ENCODE measurements around the gene ARHGAP28. TPM values are rescaled to one million over a fixed set of nuclear protein-coding genes. Genes with fewer than 3 reads are reported as not detected.
A peak's percentile ranks its signal among the peaks of the same experiment; 100 is the strongest.
"Not testable (repeated sequence)": the region's sequence is repeated elsewhere in the genome, so short reads cannot be mapped to it uniquely, and the experiment has no call there.

ARHGAP28 gene
- total RNA-seq, 2 donors from 2014 or later, result not detected

DNA sequence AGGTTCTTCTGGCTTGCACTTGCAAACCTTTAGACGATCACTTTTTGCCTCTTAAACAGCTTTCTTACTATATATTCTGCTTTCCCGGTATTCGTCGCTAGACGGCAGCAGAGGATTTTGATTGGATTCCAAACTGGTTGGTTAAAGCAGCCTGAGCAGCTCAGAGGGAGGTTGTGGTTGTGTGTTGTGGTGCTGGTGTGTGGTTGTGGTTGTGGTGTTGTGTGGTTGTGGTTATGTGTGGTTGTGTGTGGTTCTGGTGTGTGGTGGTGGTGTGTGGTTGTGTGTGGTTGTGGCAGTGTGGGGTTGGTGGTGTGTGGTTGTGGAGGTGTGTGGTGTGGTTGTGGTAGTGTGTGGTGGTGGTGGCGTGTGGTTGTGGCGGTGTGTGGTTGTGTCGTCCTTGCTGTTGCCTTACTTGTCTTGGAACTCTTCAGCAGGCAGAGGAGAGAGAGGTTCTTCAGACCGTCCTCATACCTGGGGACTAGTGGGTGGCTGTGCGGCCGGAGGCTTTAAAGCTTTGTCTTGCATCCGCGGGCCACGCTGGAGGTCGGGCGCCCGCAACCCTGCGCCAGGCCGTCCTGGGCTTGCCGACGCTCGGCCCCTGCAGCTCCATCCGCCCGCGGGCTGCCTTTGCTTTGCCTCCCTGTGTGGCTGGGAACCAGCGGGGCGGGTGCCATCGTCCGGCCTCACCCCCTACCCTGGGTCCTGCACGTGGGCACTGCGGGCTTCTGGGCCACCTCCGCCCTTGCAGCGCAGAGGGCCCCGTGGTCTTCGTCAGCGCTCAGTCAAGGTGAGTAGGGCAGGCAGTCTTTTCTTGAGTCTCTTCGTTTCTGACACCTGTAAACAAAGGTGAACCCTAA, 190.8 kb downstream of the ARHGAP28 start:
- ATAC-seq (replicated peaks in 1 of 2) (no peak), DNase-seq (peak; percentile 21 to 24)
- Mint-ChIP-seq H3K27me3 (ENCODE audit: low read depth) (peaks cover 7% of the 10 kb centered on the region), H3K36me3 (ENCODE audit: insufficient read depth in 2 of 2) (peaks cover 0 to 2% of the 10 kb centered on the region in 2 donors), H3K9me3 (peaks cover 2 to 3% of the 10 kb centered on the region in 2 donors), H3K4me3 (no peak overlapping the region), H3K27ac (peak overlapping the region; percentile 51), H3K4me1 (ENCODE audit: low read depth) (no peaks in the 10 kb centered on the region)

DNA sequence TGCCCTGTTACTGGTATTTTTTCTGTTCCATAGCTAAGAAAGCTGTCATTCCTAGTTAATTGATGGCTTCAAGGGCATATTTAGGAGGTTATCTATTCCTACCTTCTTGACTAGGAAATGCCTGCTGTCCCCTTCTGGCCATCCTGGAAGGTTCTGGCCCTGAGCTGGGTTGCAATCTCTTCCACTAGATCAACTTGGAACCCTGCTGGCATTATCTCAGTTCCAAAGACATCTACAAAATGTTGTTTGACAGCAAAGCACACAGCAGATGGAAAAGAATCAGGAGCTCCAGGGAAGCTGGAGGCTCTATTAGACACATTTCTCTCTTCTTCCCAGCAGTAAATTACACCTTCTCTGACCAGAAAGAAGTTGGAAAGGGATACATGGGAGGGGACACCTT, 192.1 kb downstream of the ARHGAP28 start:
- Mint-ChIP-seq H3K36me3 (ENCODE audit: insufficient read depth in 2 of 2) (peaks cover 0 to 2% of the 10 kb centered on the region in 2 donors), H3K27ac (no peak overlapping the region), H3K4me3 (no peak overlapping the region), H3K4me1 (ENCODE audit: low read depth) (no peaks in the 10 kb centered on the region), H3K27me3 (ENCODE audit: low read depth) (peaks cover 7% of the 10 kb centered on the region), H3K9me3 (peaks cover 2 to 3% of the 10 kb centered on the region in 2 donors)
- ATAC-seq (replicated peaks in 1 of 2), result no peak
- no peak for DNase-seq

DNA sequence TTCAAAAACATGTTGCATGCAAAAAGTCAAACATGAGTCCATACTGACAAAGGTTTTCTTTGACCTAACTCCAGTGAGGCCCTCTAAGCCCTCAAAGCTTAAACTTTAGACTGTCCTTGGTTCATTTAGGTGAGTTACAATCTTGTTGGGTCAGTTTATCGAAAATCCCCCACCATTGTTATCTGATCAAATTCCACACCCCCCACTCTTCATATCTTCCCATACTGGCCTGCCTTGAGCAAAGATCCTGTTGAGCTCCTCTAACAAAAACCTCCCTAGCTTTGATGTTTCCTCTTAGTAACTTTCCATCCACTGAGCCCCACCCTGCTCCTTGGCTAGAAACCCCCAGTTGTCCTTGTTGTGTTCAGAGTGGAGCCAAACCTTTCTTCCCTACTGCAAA, 193.7 kb downstream of the ARHGAP28 start:
- Mint-ChIP-seq H3K9me3 (peaks cover 2 to 3% of the 10 kb centered on the region in 2 donors), H3K27ac (no peak overlapping the region), H3K4me3 (no peak overlapping the region), H3K27me3 (ENCODE audit: low read depth) (peaks cover 7% of the 10 kb centered on the region), H3K36me3 (ENCODE audit: insufficient read depth in 2 of 2) (peaks cover 0 to 2% of the 10 kb centered on the region in 2 donors), H3K4me1 (ENCODE audit: low read depth) (no peaks in the 10 kb centered on the region)
- ATAC-seq (replicated peaks in 1 of 2) (no peak), DNase-seq (no peak)

DNA sequence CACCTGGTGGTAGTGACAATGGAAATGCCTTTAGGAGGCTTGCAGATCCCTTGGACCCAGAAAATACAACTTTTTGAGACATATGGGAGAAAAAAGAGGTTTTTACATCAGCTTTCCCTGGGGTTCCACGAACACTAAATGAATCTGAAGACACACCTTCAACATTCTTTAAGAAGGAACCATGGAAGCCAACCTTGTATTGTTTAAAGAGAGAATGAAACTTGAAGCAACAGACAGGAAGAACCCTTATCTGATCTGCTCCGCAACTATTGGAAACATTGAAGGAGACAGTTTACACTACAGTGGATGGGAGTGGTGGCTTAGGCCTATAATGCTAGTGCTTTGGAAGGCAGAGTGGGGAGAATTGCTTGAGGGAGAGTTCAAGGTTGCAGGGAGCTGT, 197.6 kb downstream of the ARHGAP28 start:
- no peaks in the 10 kb centered on the region for H3K27me3 Mint-ChIP-seq (ENCODE audit: low read depth)
- H3K36me3 Mint-ChIP-seq (ENCODE audit: insufficient read depth in 2 of 2), result no peaks in the 10 kb centered on the region
- no peak overlapping the region for H3K27ac Mint-ChIP-seq
- no peak overlapping the region for H3K4me3 Mint-ChIP-seq
- ATAC-seq (replicated peaks in 1 of 2) (no peak), DNase-seq (no peak)
- H3K9me3 Mint-ChIP-seq, result peaks cover 0 to 6% of the 10 kb centered on the region in 2 donors
- no peaks in the 10 kb centered on the region for H3K4me1 Mint-ChIP-seq (ENCODE audit: low read depth)

DNA sequence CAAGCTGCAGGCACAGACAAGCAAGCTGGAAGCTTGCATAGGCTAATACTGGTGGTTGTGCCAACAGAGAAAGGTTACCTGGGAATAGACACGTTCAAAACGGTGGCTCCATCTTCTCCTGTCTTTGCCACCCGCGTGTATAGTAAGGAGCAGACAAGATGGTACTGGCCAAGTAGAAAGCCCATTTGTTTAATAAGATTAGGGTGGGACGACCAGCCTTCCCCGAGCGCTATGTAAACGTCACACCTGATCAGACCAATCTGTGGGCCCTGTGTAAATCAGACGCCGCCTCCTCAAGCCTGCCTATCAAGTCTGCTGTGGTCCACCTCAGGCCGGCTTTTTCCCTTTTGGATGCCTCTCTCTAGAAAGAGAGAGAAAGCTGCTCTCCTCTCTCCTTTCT, 198.8 kb downstream of the ARHGAP28 start:
- DNase-seq (no peak), ATAC-seq (replicated peaks in 1 of 2) (no peak)
- Mint-ChIP-seq H3K27me3 (ENCODE audit: low read depth) (no peaks in the 10 kb centered on the region), H3K9me3 (peaks cover 0 to 4% of the 10 kb centered on the region in 2 donors), H3K27ac (no peak overlapping the region), H3K4me3 (no peak overlapping the region), H3K4me1 (ENCODE audit: low read depth) (no peaks in the 10 kb centered on the region), H3K36me3 (ENCODE audit: insufficient read depth in 2 of 2) (no peaks in the 10 kb centered on the region)

DNA sequence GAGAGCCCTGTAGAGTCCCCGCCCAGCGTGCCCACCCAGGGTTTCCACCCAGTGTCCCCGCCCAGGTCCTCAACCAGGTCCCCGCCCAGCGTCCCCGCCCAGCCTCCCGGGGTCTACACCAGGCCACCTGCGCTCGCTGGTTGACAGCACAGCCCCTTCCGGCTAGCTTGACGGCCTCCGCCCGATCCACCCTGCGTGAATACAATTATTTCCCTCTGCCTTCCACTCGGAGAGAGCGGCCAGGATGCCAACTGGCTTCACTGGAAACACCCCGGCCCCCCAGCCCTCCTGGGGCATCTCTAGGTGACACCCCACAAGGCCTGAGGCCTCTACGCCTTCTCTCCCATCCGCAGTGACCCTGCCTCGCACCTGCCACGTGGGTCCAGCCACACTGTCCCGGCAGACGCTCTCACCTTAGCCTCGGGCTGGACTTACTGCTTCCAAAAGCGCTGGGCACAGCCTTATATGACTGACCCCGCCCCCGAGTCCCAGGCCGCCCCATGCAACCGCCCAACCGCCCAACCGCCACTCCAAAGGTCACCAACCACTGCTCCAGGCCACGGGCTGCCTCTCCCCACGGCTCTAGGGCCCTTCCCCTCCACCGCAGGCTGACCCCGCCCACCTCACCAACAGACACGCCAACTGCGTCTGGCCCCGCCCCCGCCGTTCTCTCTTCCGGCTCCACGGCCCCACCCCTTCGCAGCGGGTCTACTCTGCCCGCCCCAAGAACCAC, 200.0 kb downstream of the ARHGAP28 start:
- DNase-seq, result no peak
- Mint-ChIP-seq H3K4me1 (ENCODE audit: low read depth) (no peaks in the 10 kb centered on the region), H3K4me3 (no peak overlapping the region), H3K9me3 (peaks cover 0 to 2% of the 10 kb centered on the region in 2 donors), H3K36me3 (ENCODE audit: insufficient read depth in 2 of 2) (no peaks in the 10 kb centered on the region), H3K27me3 (ENCODE audit: low read depth) (no peaks in the 10 kb centered on the region), H3K27ac (no peak overlapping the region)
- no peak for ATAC-seq (replicated peaks in 1 of 2)

DNA sequence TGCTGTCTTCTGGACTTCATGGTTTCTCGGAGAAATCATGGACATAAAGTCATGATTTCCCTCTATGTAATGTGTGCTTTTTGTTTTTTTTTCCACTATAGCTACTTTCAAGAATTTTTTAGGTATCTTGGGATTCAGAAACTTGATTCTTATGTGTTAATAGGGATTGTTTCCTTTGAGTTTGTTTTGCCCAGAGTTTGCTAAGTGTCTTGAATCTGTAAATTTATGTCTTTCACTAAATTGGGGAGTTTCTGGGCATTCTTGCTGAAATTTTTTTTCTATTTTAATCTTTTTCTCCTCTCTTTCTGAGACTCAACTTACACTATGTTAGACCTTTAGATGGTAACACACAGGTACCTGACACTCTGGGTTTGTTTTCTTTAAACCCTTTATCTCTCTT, 205.3 kb downstream of the ARHGAP28 start:
- Mint-ChIP-seq H3K27me3 (ENCODE audit: low read depth) (peaks cover 7% of the 10 kb centered on the region), H3K27ac (no peak overlapping the region), H3K4me3 (no peak overlapping the region), H3K9me3 (peaks cover 0 to 2% of the 10 kb centered on the region in 2 donors), H3K36me3 (ENCODE audit: insufficient read depth in 2 of 2) (no peaks in the 10 kb centered on the region), H3K4me1 (ENCODE audit: low read depth) (no peaks in the 10 kb centered on the region)
- ATAC-seq (replicated peaks in 1 of 2), result no peak
- DNase-seq, result no peak

DNA sequence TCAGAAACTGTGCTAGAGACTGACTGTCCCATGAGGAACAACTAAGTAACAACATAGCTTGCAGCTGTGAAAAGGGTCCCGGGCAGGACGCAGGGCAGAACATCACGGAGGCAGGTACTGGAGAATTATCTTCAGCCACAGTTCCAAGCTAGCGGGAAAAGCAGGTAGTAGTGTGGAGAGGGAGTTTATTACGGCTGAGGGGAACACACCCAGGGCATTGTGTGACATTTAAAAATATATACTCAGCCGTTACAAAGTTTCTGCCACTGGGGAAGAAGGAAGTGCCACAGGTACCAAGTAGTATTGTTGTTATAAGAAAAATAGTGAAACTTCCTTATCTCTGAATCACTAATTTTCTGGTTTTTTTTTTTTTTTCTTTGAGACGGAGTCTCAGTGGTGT, 208.5 kb downstream of the ARHGAP28 start:
- Mint-ChIP-seq H3K9me3 (no peaks in the 10 kb centered on the region), H3K27me3 (ENCODE audit: low read depth) (peaks cover 7% of the 10 kb centered on the region), H3K4me3 (no peak overlapping the region), H3K27ac (no peak overlapping the region), H3K4me1 (ENCODE audit: low read depth) (no peaks in the 10 kb centered on the region), H3K36me3 (ENCODE audit: insufficient read depth in 2 of 2) (no peaks in the 10 kb centered on the region)
- ATAC-seq (replicated peaks in 1 of 2), result no peak
- no peak for DNase-seq

DNA sequence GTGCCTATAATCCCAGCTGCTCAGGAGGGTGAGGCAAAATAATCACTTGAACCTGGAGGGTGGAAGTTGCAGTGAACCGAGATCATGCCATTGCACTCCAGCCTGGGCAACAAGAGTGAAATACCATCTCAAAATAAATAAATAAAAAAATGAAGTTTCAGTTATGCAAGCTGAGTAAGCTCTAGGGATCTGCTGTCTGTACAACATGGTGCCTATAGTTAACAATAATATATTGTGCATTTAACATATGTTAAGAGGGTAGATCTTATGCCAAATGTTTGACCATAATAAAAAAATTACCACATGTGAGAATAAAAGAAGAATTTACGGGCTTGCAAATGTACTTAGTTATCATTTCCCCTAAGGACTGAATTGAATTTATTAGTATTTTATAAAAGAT, 208.9 kb downstream of the ARHGAP28 start:
- ATAC-seq (replicated peaks in 1 of 2); H3K36me3 Mint-ChIP-seq (ENCODE audit: insufficient read depth in 2 of 2); H3K4me1 Mint-ChIP-seq (ENCODE audit: low read depth); H3K27ac Mint-ChIP-seq; H3K4me3 Mint-ChIP-seq; H3K9me3 Mint-ChIP-seq; DNase-seq; H3K27me3 Mint-ChIP-seq (ENCODE audit: low read depth): not testable (repeated sequence)

DNA sequence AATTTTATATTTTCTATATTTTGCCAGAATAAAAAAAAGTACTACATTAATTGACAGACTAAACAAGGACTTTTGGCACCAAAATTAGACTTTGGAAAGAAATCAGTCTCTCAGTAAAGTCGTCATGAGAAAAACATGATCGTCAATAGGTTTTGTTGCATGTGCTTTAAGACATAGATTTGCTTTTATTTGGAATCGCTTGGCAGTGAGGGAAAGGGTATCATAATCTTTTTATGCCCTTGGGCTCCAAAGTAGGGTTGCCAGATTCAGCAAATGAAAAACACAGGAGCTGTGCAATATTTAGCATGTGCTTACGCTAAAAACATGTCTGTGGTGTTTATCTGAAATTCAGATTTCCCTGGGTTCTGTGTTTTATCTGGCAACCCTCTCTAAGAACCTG, 210.5 kb downstream of the ARHGAP28 start:
- ATAC-seq (replicated peaks in 1 of 2) (no peak), DNase-seq (no peak)
- Mint-ChIP-seq H3K4me3 (no peak overlapping the region), H3K36me3 (ENCODE audit: insufficient read depth in 2 of 2) (no peaks in the 10 kb centered on the region), H3K27me3 (ENCODE audit: low read depth) (peaks cover 7% of the 10 kb centered on the region), H3K4me1 (ENCODE audit: low read depth) (no peaks in the 10 kb centered on the region), H3K27ac (no peak overlapping the region), H3K9me3 (no peaks in the 10 kb centered on the region)

DNA sequence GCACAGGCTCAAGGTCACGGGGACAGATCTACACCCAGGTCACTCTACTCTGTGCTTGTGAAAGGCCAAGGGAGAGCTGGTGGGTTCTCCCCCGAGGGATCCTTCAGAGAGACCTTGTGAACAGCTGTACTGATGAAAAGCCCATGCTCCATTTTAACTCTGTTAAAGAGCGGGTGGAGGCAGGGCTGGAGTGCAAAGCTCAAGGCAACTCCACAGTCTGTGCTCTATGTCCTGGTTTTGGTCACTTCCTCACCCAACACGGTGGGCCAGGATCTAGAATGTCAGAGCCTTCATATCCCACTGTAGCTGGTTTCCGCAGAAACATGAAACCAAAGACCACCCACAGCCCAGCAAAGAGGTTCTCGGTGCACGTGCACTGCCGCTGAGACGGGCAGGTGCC, 210.9 kb downstream of the ARHGAP28 start:
- Mint-ChIP-seq H3K9me3 (no peaks in the 10 kb centered on the region), H3K27ac (no peak overlapping the region), H3K27me3 (ENCODE audit: low read depth) (peaks cover 7% of the 10 kb centered on the region), H3K36me3 (ENCODE audit: insufficient read depth in 2 of 2) (no peaks in the 10 kb centered on the region), H3K4me1 (ENCODE audit: low read depth) (no peaks in the 10 kb centered on the region), H3K4me3 (no peak overlapping the region)
- no peak for DNase-seq
- no peak for ATAC-seq (replicated peaks in 1 of 2)

DNA sequence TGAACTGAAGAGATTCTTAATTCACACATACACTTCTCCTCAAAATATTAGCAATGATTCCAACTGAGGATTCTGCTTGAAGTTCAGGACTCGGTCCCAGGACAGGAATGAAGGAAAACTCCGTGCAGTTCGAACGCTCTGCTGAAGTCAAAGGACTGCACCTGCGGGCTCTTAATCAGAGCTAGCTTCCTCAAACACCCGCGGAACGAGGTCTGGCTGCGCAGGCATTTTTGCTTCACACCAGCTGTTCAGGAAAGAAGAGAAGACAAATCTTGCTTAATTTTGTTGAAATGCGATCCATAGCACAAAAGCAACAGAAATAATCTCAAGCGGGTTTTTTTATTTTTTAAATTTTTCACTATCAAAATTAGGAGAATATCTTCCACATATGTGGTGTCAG, 212.5 kb downstream of the ARHGAP28 start:
- no peak for ATAC-seq (replicated peaks in 1 of 2)
- no peak overlapping the region for H3K4me3 Mint-ChIP-seq

DNA sequence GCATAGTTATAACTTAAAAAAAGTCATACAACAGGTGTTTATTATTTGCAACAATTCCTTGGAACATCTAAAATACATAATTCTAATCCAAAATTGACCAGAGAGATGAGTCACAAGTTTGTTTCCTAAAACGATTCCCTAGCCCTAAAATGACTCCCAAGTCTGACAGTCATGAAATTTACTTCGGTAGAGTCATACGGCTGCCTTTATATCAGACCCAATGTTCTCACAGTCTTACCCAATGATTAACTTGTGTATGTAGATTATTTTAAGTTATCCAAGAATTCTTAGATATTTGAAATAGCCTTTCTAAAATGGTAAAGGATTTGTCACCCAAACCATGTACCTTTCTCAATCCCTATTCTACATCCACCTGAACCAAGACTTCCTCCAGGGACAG, 213.2 kb downstream of the ARHGAP28 start:
- DNase-seq (no peak), ATAC-seq (replicated peaks in 1 of 2) (no peak)
- Mint-ChIP-seq H3K36me3 (ENCODE audit: insufficient read depth in 2 of 2) (no peaks in the 10 kb centered on the region), H3K4me3 (no peak overlapping the region), H3K9me3 (peaks cover 0 to 2% of the 10 kb centered on the region in 2 donors), H3K27ac (no peak overlapping the region), H3K4me1 (ENCODE audit: low read depth) (no peaks in the 10 kb centered on the region), H3K27me3 (ENCODE audit: low read depth) (peaks cover 5% of the 10 kb centered on the region)

More for the DNA sequence above, 212.5 kb downstream of the ARHGAP28 start:
- Mint-ChIP-seq H3K27ac (no peak overlapping the region), H3K36me3 (ENCODE audit: insufficient read depth in 2 of 2) (no peaks in the 10 kb centered on the region), H3K4me1 (ENCODE audit: low read depth) (no peaks in the 10 kb centered on the region), H3K27me3 (ENCODE audit: low read depth) (peaks cover 7% of the 10 kb centered on the region), H3K9me3 (peaks cover 0 to 2% of the 10 kb centered on the region in 2 donors)
- no peak for DNase-seq

Measured in activated T-cell treated with anti-CD3 and anti-CD28 coated beads, Interleukin-2, amount 50 U/mL, for 72 hours (primary cell).